Caco-2 (cell line): ENCODE results near the gene GABARAPL2. TPM values are rescaled to one million over a fixed set of nuclear protein-coding genes. Genes with fewer than 3 reads are reported as not detected.

Experiments used
- BruUV-seq: library from RNA; stranded (reverse); fragments of 400-500 nt; replicated peaks from 2 replicates; lab custom pipeline; 2021; lab: Mats Ljungman, UMichigan
- CTCF ChIA-PET: fragments of 300-600 bp; sonication (Branson Sonifier 250); formaldehyde crosslinking; loops from one replicate; lab custom pipeline; 2022; ENCODE audit warnings: antibody characterized with exemption; lab: Charles Lee
- POLR2A ChIA-PET: fragments of 300-600 bp; sonication (Branson Sonifier 250); formaldehyde crosslinking; loops from one replicate; lab custom pipeline; 2022; ENCODE audit warnings: antibody characterized with exemption; lab: Charles Lee
- DNase-seq, 2 experiments: peaks; one replicate each; pipeline versions ENCODE4 v3.0.0 to v3.0.0-alpha.2; 2020 to 2022
- H3K27me3 ChIP-seq: replicated peaks from 2 replicates; pipeline ENCODE4 v1.6.0; 2011; ENCODE audit warnings: low read length; ENCODE audit not compliant: control insufficient read depth, insufficient read depth
- H3K36me3 ChIP-seq: 2 replicates; pipeline ENCODE4 v1.5.1; 2011; ENCODE audit warnings: low read length; ENCODE audit not compliant: control insufficient read depth, insufficient read depth
- H3K4me1 ChIP-seq: fragments of 250-450 bp; sonication (Bioruptor Pico); 2 replicates; pipeline ENCODE4 v1.5.1; 2020; ENCODE audit warnings: mild to moderate bottlenecking
- H3K4me3 ChIP-seq: 2 replicates; pipeline ENCODE4 v1.5.1; 2011; ENCODE audit warnings: low read depth, mild to moderate bottlenecking, control low read depth, low read length
- H3K9me3 ChIP-seq: fragments of 250-450 bp; sonication (Bioruptor Pico); 2 replicates; pipeline ENCODE4 v1.5.1; 2020; ENCODE audit warnings: mild to moderate bottlenecking, moderate library complexity
- H3K27ac Mint-ChIP-seq: one replicate; pipeline ENCODE4 v1.8.0; 2022; ENCODE audit warnings: mixed read lengths; ENCODE audit not compliant: unreplicated experiment
- H3K27me3 Mint-ChIP-seq: one replicate; pipeline ENCODE4 v1.8.0; 2022; ENCODE audit warnings: mixed read lengths; ENCODE audit not compliant: insufficient read depth, unreplicated experiment
- H3K36me3 Mint-ChIP-seq: one replicate; pipeline ENCODE4 v1.8.0; 2022; ENCODE audit warnings: mild to moderate bottlenecking, mixed read lengths; ENCODE audit not compliant: insufficient read depth, unreplicated experiment
- H3K4me1 Mint-ChIP-seq: one replicate; pipeline ENCODE4 v1.8.0; 2022; ENCODE audit warnings: low read depth, mixed read lengths; ENCODE audit not compliant: unreplicated experiment
- H3K4me3 Mint-ChIP-seq: one replicate; pipeline ENCODE4 v1.8.0; 2022; ENCODE audit warnings: mild to moderate bottlenecking, moderate library complexity, mixed read lengths; ENCODE audit not compliant: unreplicated experiment
- H3K9me3 Mint-ChIP-seq: one replicate; pipeline ENCODE4 v1.8.0; 2022; ENCODE audit warnings: mixed read lengths; ENCODE audit not compliant: unreplicated experiment
- intact Hi-C: fragments of 100-400 bp; cut with micrococcal nuclease; formaldehyde crosslinking; loops from one replicate; pipeline ENCODE4 v1.10.0; 2022; ENCODE audit not compliant: unreplicated experiment
- total RNA-seq: library from RNA; stranded (reverse); gene quantifications from 2 replicates; pipeline ENCODE4 v1.2.3, GENCODE V29; 2022
- TF ChIP-seq, protein P1 (sequence below), 2 experiments: fragments of 200-600 bp in 1 of 2; IDR thresholded peaks; 1 replicate in 1 of 2; 2 replicates in 1 of 2; pipeline versions ENCODE4 v1.5.1 to v1.8.0; 2011 to 2022; ENCODE audit warnings: antibody characterized with exemption in 1 of 2, control low read depth in 1 of 2, inconsistent platforms in 1 of 2, low read depth in 1 of 2, low read length in 1 of 2, mild to moderate bottlenecking in 1 of 2, moderate library complexity in 1 of 2; ENCODE audit not compliant: insufficient read depth in 1 of 2, severe bottlenecking in 1 of 2, unreplicated experiment in 1 of 2

The GABARAPL2 gene
- total RNA-seq, 1 experiment from 2014 or later = 88.2 TPM

DNA sequence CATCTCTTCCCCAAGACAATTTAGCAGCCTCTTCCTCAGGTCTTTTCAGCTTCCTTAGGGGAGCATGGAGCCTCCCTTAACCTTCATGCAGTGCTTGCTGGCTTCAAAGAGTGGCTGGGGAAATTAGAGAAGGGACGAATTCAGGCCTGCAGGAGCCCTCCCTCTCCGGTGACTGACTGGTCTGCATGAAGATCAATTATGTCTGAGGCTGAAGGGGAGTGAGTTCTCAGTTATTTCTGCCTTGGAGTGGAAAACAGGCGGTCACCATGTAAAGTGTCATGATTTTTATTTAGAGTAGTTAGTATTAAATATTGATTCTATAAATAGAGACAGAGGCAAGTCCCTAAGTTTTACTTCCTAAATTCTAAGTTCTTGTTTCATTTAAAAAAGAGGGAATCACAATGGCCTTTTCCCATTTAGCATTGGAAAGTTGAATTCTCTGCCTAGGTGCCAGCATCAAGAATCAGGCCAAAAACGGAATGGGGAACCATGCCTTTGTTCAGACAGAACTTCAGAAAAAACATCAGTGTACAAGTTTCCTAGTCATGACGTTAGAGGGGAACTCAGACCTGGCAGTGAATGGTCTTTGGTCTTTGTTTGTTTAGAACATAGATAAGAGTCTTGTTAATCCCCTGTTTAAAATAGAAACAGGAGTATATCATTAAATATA is 4.4 kb downstream of the GABARAPL2 start:
- POLR2A ChIA-PET = no interaction called here
- no peaks in the 10 kb centered on the region for H3K9me3 ChIP-seq
- peaks cover 37% of the 10 kb centered on the region for H3K36me3 Mint-ChIP-seq

DNA sequence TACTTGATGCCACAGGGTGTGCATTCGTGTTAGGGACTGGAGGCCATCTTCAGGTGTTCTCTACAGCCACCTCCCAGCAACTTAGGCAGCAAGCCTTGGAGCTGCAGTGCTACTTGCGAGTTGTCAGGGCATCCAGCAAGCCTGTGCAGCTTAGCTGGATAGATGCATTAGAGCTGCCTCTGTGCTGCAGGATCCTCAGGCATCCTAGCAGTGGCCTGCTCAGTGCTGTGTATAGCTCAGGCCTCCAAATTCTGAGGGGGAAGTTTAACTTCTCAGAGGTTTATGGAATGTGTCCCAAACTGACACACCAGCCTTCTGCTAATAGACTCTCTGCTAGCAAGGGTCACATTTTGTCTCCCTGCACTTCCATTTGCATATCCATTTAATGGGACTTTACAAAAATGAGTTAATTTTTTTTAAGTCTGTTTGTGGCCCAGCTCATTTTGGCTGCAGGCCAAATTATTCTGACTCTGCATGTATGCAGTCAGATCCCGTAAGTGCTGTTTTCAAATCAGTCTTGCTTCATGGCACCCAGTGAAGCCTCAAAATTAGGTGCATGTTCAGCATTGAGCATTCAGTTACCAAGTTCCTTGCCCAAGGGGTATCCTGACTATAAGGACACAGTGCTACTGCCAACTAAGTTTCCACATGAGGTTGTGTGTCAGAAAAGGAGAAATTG is 6.8 kb downstream of the GABARAPL2 start:
- BruUV-seq = no TSS peak
- peaks cover 12% of the 10 kb centered on the region for H3K36me3 ChIP-seq

More for the DNA sequence above, 4.4 kb downstream of the GABARAPL2 start:
- Mint-ChIP-seq H3K27me3 (no peaks in the 10 kb centered on the region), H3K9me3 (no peaks in the 10 kb centered on the region), H3K4me1 (no peaks in the 10 kb centered on the region), H3K4me3 (no peak overlapping the region), H3K27ac (no peak overlapping the region)
- TF ChIP-seq, protein P1, sequence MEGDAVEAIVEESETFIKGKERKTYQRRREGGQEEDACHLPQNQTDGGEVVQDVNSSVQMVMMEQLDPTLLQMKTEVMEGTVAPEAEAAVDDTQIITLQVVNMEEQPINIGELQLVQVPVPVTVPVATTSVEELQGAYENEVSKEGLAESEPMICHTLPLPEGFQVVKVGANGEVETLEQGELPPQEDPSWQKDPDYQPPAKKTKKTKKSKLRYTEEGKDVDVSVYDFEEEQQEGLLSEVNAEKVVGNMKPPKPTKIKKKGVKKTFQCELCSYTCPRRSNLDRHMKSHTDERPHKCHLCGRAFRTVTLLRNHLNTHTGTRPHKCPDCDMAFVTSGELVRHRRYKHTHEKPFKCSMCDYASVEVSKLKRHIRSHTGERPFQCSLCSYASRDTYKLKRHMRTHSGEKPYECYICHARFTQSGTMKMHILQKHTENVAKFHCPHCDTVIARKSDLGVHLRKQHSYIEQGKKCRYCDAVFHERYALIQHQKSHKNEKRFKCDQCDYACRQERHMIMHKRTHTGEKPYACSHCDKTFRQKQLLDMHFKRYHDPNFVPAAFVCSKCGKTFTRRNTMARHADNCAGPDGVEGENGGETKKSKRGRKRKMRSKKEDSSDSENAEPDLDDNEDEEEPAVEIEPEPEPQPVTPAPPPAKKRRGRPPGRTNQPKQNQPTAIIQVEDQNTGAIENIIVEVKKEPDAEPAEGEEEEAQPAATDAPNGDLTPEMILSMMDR (IDR thresholded peaks at IDR 0.05; ENCODE audit: insufficient read depth in 1 of 2, low read depth in 1 of 2, low read length in 1 of 2, severe bottlenecking in 1 of 2, unreplicated experiment in 1 of 2) = no peak
- CTCF ChIA-PET = no interaction called here
- no peak for DNase-seq
- Histone ChIP-seq H3K36me3 (peaks cover 12% of the 10 kb centered on the region), H3K4me3 (no peak overlapping the region), H3K4me1 (0 out of 2 replicates have a peak, but pooled peaks cover 6% of the 10 kb centered on the region), H3K27me3 (no peaks in the 10 kb centered on the region)
- no TSS peak for BruUV-seq
- intact Hi-C loops = no loop called here

DNA sequence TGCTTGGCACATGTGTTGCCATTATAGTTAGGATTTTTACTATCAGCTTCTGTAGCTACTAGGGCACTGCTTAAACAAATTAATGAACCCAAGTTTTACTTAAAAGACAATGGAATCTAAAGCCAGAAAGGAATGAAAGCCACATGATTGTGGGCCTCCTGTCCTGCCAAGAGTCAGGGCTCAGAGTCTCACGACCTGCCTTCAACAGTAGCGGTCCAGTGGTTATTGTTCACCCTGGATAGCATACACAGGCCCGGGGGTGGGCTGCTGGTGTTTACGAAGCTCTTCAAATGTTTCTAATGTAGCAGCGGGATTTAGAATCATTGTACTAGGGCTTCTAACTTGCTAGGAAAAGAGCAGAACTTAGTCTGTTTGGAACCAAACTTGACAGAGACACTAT is 7.8 kb downstream of the GABARAPL2 start:
- Histone ChIP-seq H3K9me3 (no peaks in the 10 kb centered on the region), H3K4me1 (no peaks in the 10 kb centered on the region), H3K4me3 (no peak overlapping the region), H3K27me3 (no peaks in the 10 kb centered on the region), H3K36me3 (peaks cover 10% of the 10 kb centered on the region)
- ChIA-PET CTCF (no interaction called here), POLR2A (no interaction called here)
- intact Hi-C loops = no loop called here
- Mint-ChIP-seq H3K27me3 (no peaks in the 10 kb centered on the region), H3K36me3 (peaks cover 43% of the 10 kb centered on the region), H3K27ac (no peak overlapping the region), H3K9me3 (no peaks in the 10 kb centered on the region), H3K4me1 (no peaks in the 10 kb centered on the region), H3K4me3 (no peak overlapping the region)
- BruUV-seq = no TSS peak
- DNase-seq = no peak
- TF ChIP-seq, protein P1 (IDR thresholded peaks at IDR 0.05; ENCODE audit: insufficient read depth in 1 of 2, low read depth in 1 of 2, low read length in 1 of 2, severe bottlenecking in 1 of 2, unreplicated experiment in 1 of 2) = no peak

More for the DNA sequence above, 6.8 kb downstream of the GABARAPL2 start:
- ChIA-PET CTCF (no interaction called here), POLR2A (no interaction called here)
- intact Hi-C loops = no loop called here
- no peaks in the 10 kb centered on the region for H3K4me1 ChIP-seq
- no peaks in the 10 kb centered on the region for H3K27me3 Mint-ChIP-seq
- no peaks in the 10 kb centered on the region for H3K9me3 Mint-ChIP-seq
- H3K4me3 ChIP-seq = no peak overlapping the region
- H3K4me3 Mint-ChIP-seq = no peak overlapping the region
- no peak overlapping the region for H3K27ac Mint-ChIP-seq
- H3K36me3 Mint-ChIP-seq = peaks cover 38% of the 10 kb centered on the region
- TF ChIP-seq, protein P1 (IDR thresholded peaks at IDR 0.05; ENCODE audit: insufficient read depth in 1 of 2, low read depth in 1 of 2, low read length in 1 of 2, severe bottlenecking in 1 of 2, unreplicated experiment in 1 of 2) = no peak
- no peaks in the 10 kb centered on the region for H3K4me1 Mint-ChIP-seq
- H3K27me3 ChIP-seq = no peaks in the 10 kb centered on the region
- no peak for DNase-seq
- H3K9me3 ChIP-seq = no peaks in the 10 kb centered on the region
